ENCODE results near the gene TEX28.

TEX28 gene

DNA sequence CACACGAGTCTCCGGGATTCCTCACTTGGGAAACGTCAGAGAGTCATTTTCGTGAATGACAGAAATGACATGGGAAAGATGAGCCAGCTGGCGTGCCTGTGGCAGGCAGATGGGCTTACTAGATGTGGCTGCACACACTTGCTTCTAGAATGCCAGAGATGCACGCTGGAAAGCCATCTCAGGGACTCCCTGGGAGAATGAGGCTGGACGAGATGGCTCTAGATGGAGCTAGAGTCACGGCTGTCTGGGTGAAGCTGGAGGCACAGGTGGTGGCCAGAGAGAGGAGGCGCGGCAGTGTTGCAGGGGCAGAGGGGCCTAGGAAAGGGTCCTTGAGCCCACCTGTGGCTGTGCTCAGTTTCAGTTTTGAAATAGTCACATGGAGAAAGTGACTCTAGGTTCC is 26.7 kb upstream of the TEX28 start:
- TF ChIP-seq, protein P1, sequence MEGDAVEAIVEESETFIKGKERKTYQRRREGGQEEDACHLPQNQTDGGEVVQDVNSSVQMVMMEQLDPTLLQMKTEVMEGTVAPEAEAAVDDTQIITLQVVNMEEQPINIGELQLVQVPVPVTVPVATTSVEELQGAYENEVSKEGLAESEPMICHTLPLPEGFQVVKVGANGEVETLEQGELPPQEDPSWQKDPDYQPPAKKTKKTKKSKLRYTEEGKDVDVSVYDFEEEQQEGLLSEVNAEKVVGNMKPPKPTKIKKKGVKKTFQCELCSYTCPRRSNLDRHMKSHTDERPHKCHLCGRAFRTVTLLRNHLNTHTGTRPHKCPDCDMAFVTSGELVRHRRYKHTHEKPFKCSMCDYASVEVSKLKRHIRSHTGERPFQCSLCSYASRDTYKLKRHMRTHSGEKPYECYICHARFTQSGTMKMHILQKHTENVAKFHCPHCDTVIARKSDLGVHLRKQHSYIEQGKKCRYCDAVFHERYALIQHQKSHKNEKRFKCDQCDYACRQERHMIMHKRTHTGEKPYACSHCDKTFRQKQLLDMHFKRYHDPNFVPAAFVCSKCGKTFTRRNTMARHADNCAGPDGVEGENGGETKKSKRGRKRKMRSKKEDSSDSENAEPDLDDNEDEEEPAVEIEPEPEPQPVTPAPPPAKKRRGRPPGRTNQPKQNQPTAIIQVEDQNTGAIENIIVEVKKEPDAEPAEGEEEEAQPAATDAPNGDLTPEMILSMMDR (conservative IDR thresholded peaks at IDR 0.05; ENCODE audit: control insufficient read depth, insufficient read depth, low read depth, low read length) = no peak
- no peak overlapping the region for H3K4me3 ChIP-seq (ENCODE audit: control insufficient read depth, low read depth, low read length)
- no peak for DNase-seq (ENCODE audit: low read depth)

DNA sequence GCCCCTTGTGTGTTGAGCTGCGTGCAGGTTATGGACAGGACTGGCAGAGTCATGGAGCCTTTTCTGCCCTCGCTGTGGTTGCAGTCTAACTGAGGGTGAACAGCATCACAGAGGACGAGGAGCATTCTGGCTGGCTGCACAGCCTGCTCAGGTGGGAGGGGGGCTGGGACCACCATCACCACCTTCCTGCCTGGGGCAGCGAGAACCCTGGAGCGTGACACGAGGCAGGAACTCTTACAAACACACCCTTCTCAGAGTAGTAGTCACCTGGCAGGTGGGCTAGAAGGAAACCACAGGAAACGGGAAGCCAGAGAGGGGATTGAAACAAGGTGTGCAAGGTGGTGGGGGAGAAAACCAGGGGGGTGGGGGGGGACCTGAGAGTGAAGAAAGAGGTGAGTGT is 26.2 kb upstream of the TEX28 start:
- TF ChIP-seq, protein P1 (conservative IDR thresholded peaks at IDR 0.05; ENCODE audit: control insufficient read depth, insufficient read depth, low read depth, low read length) = no peak
- H3K4me3 ChIP-seq (ENCODE audit: control insufficient read depth, low read depth, low read length) = no peak overlapping the region
- no peak for DNase-seq (ENCODE audit: low read depth)

DNA sequence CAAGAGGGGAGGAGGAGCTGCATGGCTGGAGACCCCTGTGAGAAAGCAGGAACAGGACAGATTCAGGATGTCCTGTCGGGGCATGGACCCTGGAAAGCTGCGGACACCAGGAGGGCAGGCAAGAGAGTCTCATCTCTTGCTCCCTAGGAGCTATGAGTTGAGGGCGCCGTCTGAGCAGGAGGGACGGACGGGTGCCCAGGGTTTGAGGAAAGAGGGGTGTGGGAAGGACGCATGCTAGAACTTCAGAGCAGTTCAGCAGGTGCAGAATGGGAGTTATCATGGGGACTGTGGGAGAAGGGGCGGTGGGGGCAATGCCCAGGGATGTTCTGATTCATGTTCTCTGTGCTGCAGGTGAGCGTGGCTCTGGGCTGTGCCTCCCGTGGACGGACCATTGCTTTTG is 25.5 kb upstream of the TEX28 start:
- no peak overlapping the region for H3K4me3 ChIP-seq (ENCODE audit: control insufficient read depth, low read depth, low read length)
- TF ChIP-seq, protein P1 (conservative IDR thresholded peaks at IDR 0.05; ENCODE audit: control insufficient read depth, insufficient read depth, low read depth, low read length) = no peak
- no peak for DNase-seq (ENCODE audit: low read depth)

DNA sequence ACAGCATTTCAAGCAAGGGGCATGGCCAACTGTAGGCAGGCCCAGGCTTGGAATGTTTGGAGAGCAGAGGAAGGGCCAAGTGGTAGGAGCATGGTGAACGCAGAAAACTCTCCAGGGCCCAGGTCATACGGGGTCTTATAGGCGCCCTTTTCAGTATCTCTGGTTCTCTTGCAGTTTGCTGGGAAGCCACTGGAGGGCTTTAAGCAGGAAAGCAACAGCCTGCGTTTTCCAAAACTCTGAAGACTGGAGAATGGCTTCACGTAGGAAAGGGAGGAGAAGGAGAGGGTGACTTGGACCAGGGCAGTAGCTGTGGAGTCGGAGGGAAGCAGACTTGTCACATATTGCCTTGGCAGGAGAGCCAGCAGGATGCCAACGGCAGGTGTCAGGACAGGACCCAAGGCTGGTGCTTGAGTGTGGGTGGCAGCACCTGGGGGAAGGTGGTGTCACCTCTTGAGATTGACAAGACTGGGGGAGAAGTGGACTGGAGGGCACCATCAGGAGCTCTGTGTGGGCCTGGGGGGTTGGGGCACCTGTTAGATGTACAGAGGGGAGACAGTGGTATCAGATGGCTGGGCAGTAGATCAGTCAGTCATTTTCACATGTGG is 22.6 kb upstream of the TEX28 start:
- peak; percentile 17 for DNase-seq (ENCODE audit: low read depth)
- no peak overlapping the region for H3K4me3 ChIP-seq (ENCODE audit: control insufficient read depth, low read depth, low read length)
- TF ChIP-seq, protein P1 (conservative IDR thresholded peaks at IDR 0.05; ENCODE audit: control insufficient read depth, insufficient read depth, low read depth, low read length) = peak; percentile 49

DNA sequence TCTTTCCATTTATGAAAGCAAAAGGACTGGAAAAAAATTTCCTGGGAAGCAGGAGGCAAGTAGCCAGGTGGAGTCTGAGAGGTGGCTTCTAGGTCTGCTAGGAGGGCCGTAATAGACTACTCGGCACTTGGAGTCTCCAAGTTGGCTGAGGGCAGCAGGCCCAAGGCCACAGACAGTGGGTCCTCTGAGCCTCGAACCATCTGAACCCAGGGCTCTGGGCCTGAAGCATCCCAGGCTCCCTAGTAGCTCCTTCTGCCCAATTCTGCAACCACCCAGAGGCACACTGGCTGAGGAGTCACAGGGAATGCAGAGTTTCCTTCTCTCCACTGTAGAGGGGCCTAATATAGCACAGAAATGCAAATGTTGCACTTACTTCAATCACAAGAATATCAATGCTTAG is 20.5 kb upstream of the TEX28 start:
- DNase-seq (ENCODE audit: low read depth) = no peak
- TF ChIP-seq, protein P1 (conservative IDR thresholded peaks at IDR 0.05; ENCODE audit: control insufficient read depth, insufficient read depth, low read depth, low read length) = no peak
- H3K4me3 ChIP-seq (ENCODE audit: control insufficient read depth, low read depth, low read length) = no peak overlapping the region

DNA sequence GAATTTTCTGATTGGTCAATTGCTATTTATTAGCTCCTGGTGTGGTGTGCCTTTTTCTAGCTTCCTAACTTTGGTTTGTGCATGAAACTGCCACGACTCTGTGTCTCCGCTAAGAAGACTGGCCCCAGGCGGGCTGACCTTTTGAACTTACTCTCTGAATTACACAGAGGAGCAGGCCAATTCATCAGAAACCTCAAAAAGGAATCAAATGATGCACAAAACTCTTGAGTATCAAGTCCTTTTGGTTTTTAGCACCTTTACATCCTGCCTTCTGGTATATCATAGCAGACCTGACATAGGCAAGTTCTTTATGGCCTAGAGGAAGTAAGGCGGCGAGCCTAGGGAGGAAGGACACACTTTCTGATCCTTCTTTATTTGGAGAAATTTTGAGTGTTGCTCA is 18.2 kb upstream of the TEX28 start:
- DNase-seq (ENCODE audit: low read depth) = no peak
- TF ChIP-seq, protein P1 (conservative IDR thresholded peaks at IDR 0.05; ENCODE audit: control insufficient read depth, insufficient read depth, low read depth, low read length) = no peak
- no peak overlapping the region for H3K4me3 ChIP-seq (ENCODE audit: control insufficient read depth, low read depth, low read length)

DNA sequence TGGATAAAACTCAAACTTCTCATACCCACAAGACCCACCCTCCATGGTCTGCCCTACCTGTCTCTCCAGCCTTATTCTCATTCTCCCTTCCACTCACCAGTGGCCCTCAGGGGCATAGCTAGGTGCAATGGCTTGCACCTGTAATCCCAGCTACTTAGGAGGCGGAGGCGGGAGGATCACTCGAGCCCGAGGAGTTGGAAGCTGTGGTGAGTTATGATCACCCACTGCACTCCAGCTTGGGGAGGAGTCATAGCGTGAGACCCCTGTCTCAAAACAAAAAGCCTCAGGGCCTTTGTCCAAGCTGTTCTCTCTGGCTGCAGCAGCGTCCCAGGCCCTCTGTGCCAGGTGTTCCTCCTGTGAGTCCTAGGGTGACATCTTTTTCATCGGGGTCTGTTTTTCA is 17.2 kb upstream of the TEX28 start:
- no peak overlapping the region for H3K4me3 ChIP-seq (ENCODE audit: control insufficient read depth, low read depth, low read length)
- TF ChIP-seq, protein P1 (conservative IDR thresholded peaks at IDR 0.05; ENCODE audit: control insufficient read depth, insufficient read depth, low read depth, low read length) = no peak
- DNase-seq (ENCODE audit: low read depth) = no peak
